ENCODE data around the gene PI4KB. TPM values are rescaled to one million over a fixed set of nuclear protein-coding genes. Genes with fewer than 3 reads are reported as not detected.

The PI4KB gene
- polyA plus RNA-seq, 1 donor (not counting 4 experiments of a cell fraction or from before 2014, with no cell fraction given): 40.9 TPM

DNA sequence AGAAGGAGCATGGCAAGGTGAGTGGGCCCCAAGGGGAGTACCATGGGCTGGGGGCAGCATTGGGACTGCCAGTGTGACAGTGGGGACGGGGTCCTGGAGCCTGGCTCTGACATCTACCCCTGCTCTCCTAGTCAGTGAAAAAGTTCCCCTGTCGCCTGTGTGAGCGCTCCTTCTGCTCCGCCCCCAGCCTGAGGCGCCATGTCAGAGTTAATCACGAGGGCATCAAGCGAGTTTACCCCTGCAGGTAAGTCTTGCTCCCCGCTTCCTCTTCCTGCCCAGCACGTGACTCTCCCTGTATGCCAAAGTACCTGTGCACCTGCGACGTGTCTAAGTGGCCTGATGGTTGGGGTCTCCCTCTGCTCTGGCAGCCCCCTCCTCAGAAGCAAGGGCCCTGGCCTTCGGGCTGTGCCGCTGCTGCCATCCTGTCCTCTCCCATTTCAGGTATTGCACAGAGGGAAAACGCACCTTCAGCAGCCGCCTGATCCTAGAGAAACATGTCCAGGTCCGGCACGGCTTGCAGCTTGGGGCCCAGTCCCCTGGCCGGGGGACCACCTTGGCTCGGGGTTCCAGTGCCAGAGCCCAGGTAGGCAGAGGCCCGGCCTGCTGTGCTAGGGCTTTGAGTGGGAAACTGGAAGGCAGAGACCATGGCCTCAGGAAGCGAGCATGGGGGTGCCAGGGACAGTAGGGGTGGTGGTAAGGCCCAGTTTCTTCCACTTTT is 37.1 kb downstream of the PI4KB start:
- Histone ChIP-seq H3K36me3 (ENCODE audit: control insufficient read depth in 2 of 2, extremely low read depth in 1 of 2, insufficient read depth in 2 of 2, low read length in 2 of 2) (peaks cover 27 to 52% of the 10 kb centered on the region in 2 experiments), H3K4me1 (ENCODE audit: control insufficient read depth, extremely low read depth, insufficient read depth, low read length) (no peaks in the 10 kb centered on the region), H4K20me1 (ENCODE audit: control insufficient read depth, extremely low read depth, insufficient read depth, low read length) (no peaks in the 10 kb centered on the region), H3K27ac (ENCODE audit: control insufficient read depth, insufficient read depth, low read length) (no peak overlapping the region), H3K4me3 (ENCODE audit: control insufficient read depth in 2 of 3, extremely low read depth in 1 of 3, insufficient read depth in 2 of 3, low read depth in 1 of 3, low read length in 3 of 3) (no peak overlapping the region), H3K9me3 (ENCODE audit: control insufficient read depth, low read depth, low read length) (no peaks in the 10 kb centered on the region), H3K9ac (ENCODE audit: control insufficient read depth, extremely low read depth, insufficient read depth, low read length) (no peak overlapping the region), H3K9me1 (ENCODE audit: control insufficient read depth, extremely low read depth, insufficient read depth, low read length) (no peaks in the 10 kb centered on the region), H2AFZ (ENCODE audit: control insufficient read depth, low read length) (no peak overlapping the region), H3K27me3 (ENCODE audit: control insufficient read depth, extremely low read depth, insufficient read depth, low read length) (no peaks in the 10 kb centered on the region), H3K79me2 (ENCODE audit: control insufficient read depth, insufficient read depth, low read length) (peaks cover 8% of the 10 kb centered on the region), H3K4me2 (ENCODE audit: control insufficient read depth, extremely low read depth, insufficient read depth, low read depth, low read length) (no peak overlapping the region)
- FAIRE-seq: no peak
- DNase-seq (ENCODE audit: low read depth, low spot score): no peak
- TF ChIP-seq CTCF (optimal IDR thresholded peaks at IDR 0.05 in 1 of 3, IDR thresholded peaks at IDR 0.05 in 1 of 3, conservative IDR thresholded peaks at IDR 0.05 in 1 of 3; ENCODE audit: extremely low read depth in 1 of 3, insufficient read depth in 2 of 3, low read length in 3 of 3) (no peak), EZH2 (IDR thresholded peaks at IDR 0.05; ENCODE audit: low read length) (no peak)
- dilution Hi-C loops (cut with MboI; ENCODE audit: extremely low pct_ligation_motif_present, low sequenced_read_pairs): no loop called here

GRCh38 chr1:151289080-151289935 is 37.9 kb downstream of the PI4KB start:
- H3K79me2 ChIP-seq (ENCODE audit: control insufficient read depth, insufficient read depth, low read length): peaks cover 14% of the 10 kb centered on the region
- FAIRE-seq (no peak), DNase-seq (ENCODE audit: low read depth, low spot score) (no peak)
- H3K27ac ChIP-seq (ENCODE audit: control insufficient read depth, insufficient read depth, low read length): no peak overlapping the region
- H3K4me2 ChIP-seq (ENCODE audit: control insufficient read depth, extremely low read depth, insufficient read depth, low read depth, low read length): no peak overlapping the region
- no peaks in the 10 kb centered on the region for H3K4me1 ChIP-seq (ENCODE audit: control insufficient read depth, extremely low read depth, insufficient read depth, low read length)
- dilution Hi-C loops (cut with MboI; ENCODE audit: extremely low pct_ligation_motif_present, low sequenced_read_pairs): no loop called here
- H3K4me3 ChIP-seq (ENCODE audit: control insufficient read depth in 2 of 3, extremely low read depth in 1 of 3, insufficient read depth in 2 of 3, low read depth in 1 of 3, low read length in 3 of 3): no peak overlapping the region
- TF ChIP-seq EZH2 (IDR thresholded peaks at IDR 0.05; ENCODE audit: low read length) (no peak), CTCF (optimal IDR thresholded peaks at IDR 0.05 in 1 of 3, IDR thresholded peaks at IDR 0.05 in 1 of 3, conservative IDR thresholded peaks at IDR 0.05 in 1 of 3; ENCODE audit: extremely low read depth in 1 of 3, insufficient read depth in 2 of 3, low read length in 3 of 3) (no peak)
- no peaks in the 10 kb centered on the region for H4K20me1 ChIP-seq (ENCODE audit: control insufficient read depth, extremely low read depth, insufficient read depth, low read length)
- H3K9me3 ChIP-seq (ENCODE audit: control insufficient read depth, low read depth, low read length): no peaks in the 10 kb centered on the region
- H3K9ac ChIP-seq (ENCODE audit: control insufficient read depth, extremely low read depth, insufficient read depth, low read length): no peak overlapping the region
- H3K9me1 ChIP-seq (ENCODE audit: control insufficient read depth, extremely low read depth, insufficient read depth, low read length): no peaks in the 10 kb centered on the region
- H3K36me3 ChIP-seq (ENCODE audit: control insufficient read depth in 2 of 2, extremely low read depth in 1 of 2, insufficient read depth in 2 of 2, low read length in 2 of 2): peaks cover 22 to 50% of the 10 kb centered on the region in 2 experiments
- no peaks in the 10 kb centered on the region for H3K27me3 ChIP-seq (ENCODE audit: control insufficient read depth, extremely low read depth, insufficient read depth, low read length)
- no peak overlapping the region for H2AFZ ChIP-seq (ENCODE audit: control insufficient read depth, low read length)

All from keratinocyte (primary cell).